ENCODE results near the gene PRXL2C. TPM values are rescaled to one million over a fixed set of nuclear protein-coding genes. Genes with fewer than 3 reads are reported as not detected.

The PRXL2C gene
- total and polyA plus RNA-seq, 2 experiments from 2014 or later = 8.8 to 11.0 TPM

DNA sequence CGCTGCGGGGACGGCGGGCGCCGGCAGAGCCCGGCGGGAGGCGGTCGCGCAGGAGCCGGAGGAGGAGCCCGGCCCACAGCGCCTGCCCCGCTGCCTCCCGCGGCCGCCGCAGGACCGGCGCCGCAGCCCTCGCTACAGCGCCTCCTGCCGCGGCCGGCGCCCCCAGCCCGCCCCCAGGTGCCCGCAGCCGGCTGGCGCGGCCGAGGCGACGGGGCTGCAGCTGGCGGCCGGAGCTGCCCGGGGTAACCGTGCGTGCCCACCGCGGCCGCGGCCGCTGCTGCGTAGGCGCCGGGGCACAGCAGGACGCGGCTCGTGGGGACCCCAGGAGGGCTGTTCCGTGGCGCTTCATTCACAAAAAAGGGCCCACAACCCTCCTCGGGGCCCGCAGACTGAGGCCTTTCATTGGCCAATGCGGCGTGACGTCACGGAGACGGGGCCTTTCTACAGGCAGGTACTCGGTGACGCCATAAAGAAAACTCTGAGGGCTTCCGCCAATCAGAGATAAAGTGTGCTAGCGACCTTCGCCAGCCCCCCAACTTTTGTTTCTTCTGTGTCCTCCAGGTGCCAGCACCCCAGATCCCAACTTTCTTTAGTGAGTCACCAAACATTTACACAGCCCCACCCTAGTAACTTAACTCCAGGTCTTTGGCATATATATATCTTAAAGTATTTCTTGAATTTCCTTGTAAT is 35.5 kb downstream of the PRXL2C start, which contains the start of gene CDC14B:
Gene CDC14B, minus strand, starts transcription at position 353 of the 690 bp plus-strand sequence. CDS start 465 bp downstream, outside the sequence.
- Histone ChIP-seq H4K20me1 (ENCODE audit: insufficient read depth, poor library complexity, severe bottlenecking) (no peaks in the 10 kb centered on the region), H3K4me1 (ENCODE audit: insufficient read depth) (peaks cover 5% of the 10 kb centered on the region), H3K36me3 (replicated peaks; ENCODE audit: insufficient read depth, low read depth) (no peaks in the 10 kb centered on the region), H3K27ac (peak within 1 kb of the TSS; percentile 85), H2AFZ (peak within 1 kb of the TSS; percentile 48), H3K9me3 (ENCODE audit: low read depth) (no peaks in the 10 kb centered on the region), H3K9me2 (replicated peaks; ENCODE audit: insufficient read depth) (no peaks in the 10 kb centered on the region), H3K27me3 (no peaks in the 10 kb centered on the region), H3K4me3 (peak within 1 kb of the TSS; percentile 85), H3K4me2 (peak within 1 kb of the TSS; percentile 89), H3K79me2 (peaks cover 35% of the 10 kb centered on the region)
- no peak for TF ChIP-seq EZH2 (IDR thresholded peaks at IDR 0.05; ENCODE audit: borderline replicate concordance)
- TF ChIP-seq, protein P1, sequence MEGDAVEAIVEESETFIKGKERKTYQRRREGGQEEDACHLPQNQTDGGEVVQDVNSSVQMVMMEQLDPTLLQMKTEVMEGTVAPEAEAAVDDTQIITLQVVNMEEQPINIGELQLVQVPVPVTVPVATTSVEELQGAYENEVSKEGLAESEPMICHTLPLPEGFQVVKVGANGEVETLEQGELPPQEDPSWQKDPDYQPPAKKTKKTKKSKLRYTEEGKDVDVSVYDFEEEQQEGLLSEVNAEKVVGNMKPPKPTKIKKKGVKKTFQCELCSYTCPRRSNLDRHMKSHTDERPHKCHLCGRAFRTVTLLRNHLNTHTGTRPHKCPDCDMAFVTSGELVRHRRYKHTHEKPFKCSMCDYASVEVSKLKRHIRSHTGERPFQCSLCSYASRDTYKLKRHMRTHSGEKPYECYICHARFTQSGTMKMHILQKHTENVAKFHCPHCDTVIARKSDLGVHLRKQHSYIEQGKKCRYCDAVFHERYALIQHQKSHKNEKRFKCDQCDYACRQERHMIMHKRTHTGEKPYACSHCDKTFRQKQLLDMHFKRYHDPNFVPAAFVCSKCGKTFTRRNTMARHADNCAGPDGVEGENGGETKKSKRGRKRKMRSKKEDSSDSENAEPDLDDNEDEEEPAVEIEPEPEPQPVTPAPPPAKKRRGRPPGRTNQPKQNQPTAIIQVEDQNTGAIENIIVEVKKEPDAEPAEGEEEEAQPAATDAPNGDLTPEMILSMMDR (IDR thresholded peaks at IDR 0.05; ENCODE audit: poor library complexity) = no peak
- TF ChIP-seq EZH2phosphoT487 (IDR thresholded peaks at IDR 0.05; ENCODE audit: low read depth, severe bottlenecking, unreplicated experiment) = no peak
- WGBS (ENCODE audit: low lambda C conversion rate, missing lambda C conversion rate) = under 1% methylated on average over 29 of the region's 66 CpGs
- peak; percentile 96 for DNase-seq (ENCODE audit: low spot score)

DNA sequence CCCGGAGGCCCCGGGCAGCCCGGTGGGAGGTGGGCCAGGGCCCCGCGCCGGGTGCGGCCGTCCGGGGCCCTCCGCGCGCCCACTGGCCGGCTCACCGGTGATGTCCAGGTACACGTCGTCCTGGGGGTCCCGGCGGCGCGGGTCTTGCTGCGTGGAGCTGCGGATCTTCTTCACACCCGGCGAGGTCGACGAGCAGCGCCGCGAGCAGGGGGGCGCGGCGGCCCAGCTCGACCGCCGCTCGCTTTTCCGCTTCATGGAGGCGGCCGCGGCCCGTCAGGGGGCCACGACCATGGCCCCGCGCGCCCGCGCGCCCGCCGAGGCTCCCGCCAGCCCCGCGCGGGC is 36.0 kb downstream of the PRXL2C start:
- WGBS (ENCODE audit: low lambda C conversion rate, missing lambda C conversion rate) = 1% methylated on average over 16 of the region's 54 CpGs
- peaks cover 39% of the 10 kb centered on the region for H3K79me2 ChIP-seq
- H3K4me3 ChIP-seq = peak overlapping the region; percentile 85
- peaks cover 5% of the 10 kb centered on the region for H3K4me1 ChIP-seq (ENCODE audit: insufficient read depth)
- no peak for DNase-seq (ENCODE audit: low spot score)
- no peak for TF ChIP-seq EZH2 (IDR thresholded peaks at IDR 0.05; ENCODE audit: borderline replicate concordance)
- TF ChIP-seq, protein P1 (IDR thresholded peaks at IDR 0.05; ENCODE audit: poor library complexity) = no peak
- no peak for TF ChIP-seq EZH2phosphoT487 (IDR thresholded peaks at IDR 0.05; ENCODE audit: low read depth, severe bottlenecking, unreplicated experiment)
- H3K27ac ChIP-seq = peak overlapping the region; percentile 85
- H3K27me3 ChIP-seq = no peaks in the 10 kb centered on the region
- no peaks in the 10 kb centered on the region for H4K20me1 ChIP-seq (ENCODE audit: insufficient read depth, poor library complexity, severe bottlenecking)
- H3K4me2 ChIP-seq = peak overlapping the region; percentile 89
- no peaks in the 10 kb centered on the region for H3K9me2 ChIP-seq (replicated peaks; ENCODE audit: insufficient read depth)
- H3K9me3 ChIP-seq (ENCODE audit: low read depth) = no peaks in the 10 kb centered on the region
- peak overlapping the region; percentile 19 for H2AFZ ChIP-seq
- no peaks in the 10 kb centered on the region for H3K36me3 ChIP-seq (replicated peaks; ENCODE audit: insufficient read depth, low read depth)

DNA sequence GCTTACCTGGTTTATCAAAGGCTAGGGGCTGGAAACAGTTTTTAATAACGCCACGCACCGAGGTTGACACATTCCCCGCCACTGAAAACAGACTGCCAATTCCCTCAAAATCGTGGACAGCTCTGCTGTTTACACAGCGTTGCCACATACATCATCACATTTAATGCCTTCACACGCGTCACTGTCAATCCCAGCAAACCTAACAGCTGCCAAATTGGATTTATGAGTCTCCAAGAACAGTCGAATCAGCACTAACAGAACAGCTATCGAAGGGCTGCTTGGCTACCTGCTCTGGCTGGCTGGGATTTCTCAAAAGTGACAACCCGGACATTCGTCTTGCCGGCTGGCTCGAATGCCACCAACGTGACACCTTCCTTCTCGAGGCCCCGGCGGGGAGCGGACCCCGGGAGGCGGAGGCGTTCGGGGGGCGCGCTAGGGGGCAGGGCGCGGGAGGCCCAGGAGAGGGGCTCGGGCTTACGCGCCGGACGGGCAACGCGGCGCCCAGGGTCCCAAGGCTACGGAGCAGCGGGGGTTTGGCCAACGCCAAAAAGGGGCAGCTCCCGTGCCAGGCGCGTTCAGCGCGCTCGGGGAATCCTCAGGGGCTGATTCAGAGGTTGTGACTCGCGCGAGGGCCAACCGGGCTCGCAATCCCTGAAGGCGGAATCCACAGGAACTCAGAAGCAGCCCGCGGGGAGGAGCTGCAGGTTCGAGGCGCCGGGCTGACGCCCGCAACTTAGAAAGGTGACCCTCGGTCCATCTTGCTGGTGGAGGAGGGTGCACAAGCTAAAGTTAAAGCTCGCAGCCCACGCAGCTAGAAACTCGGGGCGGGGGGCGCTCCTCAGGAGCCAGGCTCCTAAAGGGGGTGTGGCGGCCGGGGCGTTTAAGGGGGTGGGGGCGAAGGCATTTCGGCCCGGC is 36.7 kb downstream of the PRXL2C start:
- peak; percentile 77 for DNase-seq (ENCODE audit: low spot score)

More for the DNA sequence above, 36.7 kb downstream of the PRXL2C start:
- Histone ChIP-seq H3K4me3 (peak overlapping the region; percentile 85), H3K79me2 (peaks cover 46% of the 10 kb centered on the region), H3K4me1 (ENCODE audit: insufficient read depth) (peaks cover 5% of the 10 kb centered on the region), H2AFZ (peak overlapping the region; percentile 19), H3K9me3 (ENCODE audit: low read depth) (no peaks in the 10 kb centered on the region), H3K9me2 (replicated peaks; ENCODE audit: insufficient read depth) (no peaks in the 10 kb centered on the region), H3K4me2 (peak overlapping the region; percentile 89), H4K20me1 (ENCODE audit: insufficient read depth, poor library complexity, severe bottlenecking) (no peaks in the 10 kb centered on the region), H3K27ac (peak overlapping the region; percentile 85), H3K27me3 (no peaks in the 10 kb centered on the region), H3K36me3 (replicated peaks; ENCODE audit: insufficient read depth, low read depth) (no peaks in the 10 kb centered on the region)
- TF ChIP-seq EZH2 (IDR thresholded peaks at IDR 0.05; ENCODE audit: borderline replicate concordance) = no peak
- no peak for TF ChIP-seq EZH2phosphoT487 (IDR thresholded peaks at IDR 0.05; ENCODE audit: low read depth, severe bottlenecking, unreplicated experiment)
- TF ChIP-seq, protein P1 (IDR thresholded peaks at IDR 0.05; ENCODE audit: poor library complexity) = no peak
- WGBS (ENCODE audit: low lambda C conversion rate, missing lambda C conversion rate) = 2% methylated on average over 57 of the region's 69 CpGs

Measured in hepatocyte (in vitro differentiated cells).